GM19025 (cell line): ENCODE results near the gene LMNTD2.

Experiments
- ATAC-seq: cut with Tn5 transposase; IDR thresholded peaks from one replicate; pipeline ENCODE4 v1.9.1; 2021; ENCODE audit warnings: mild to moderate bottlenecking, low read depth, moderate library complexity; ENCODE audit not compliant: unreplicated experiment

Gene LMNTD2

GRCh38 chr11:568306-569157 is 8.0 kb upstream of the LMNTD2 start:
- ATAC-seq: peak; percentile 88

- peak; percentile 11 for ATAC-seq
These were observed 7.2 kb upstream of the LMNTD2 start for GRCh38 chr11:567629-568292.

- no peak for ATAC-seq
These were observed 6.6 kb upstream of the LMNTD2 start for GRCh38 chr11:567011-567628.

- no peak for ATAC-seq
These were observed 5.5 kb upstream of the LMNTD2 start for GRCh38 chr11:565921-566509.

- no peak for ATAC-seq
These were observed 3.5 kb upstream of the LMNTD2 start for GRCh38 chr11:563812-564578.

GRCh38 chr11:563066-563811 is 2.7 kb upstream of the LMNTD2 start:
- no peak for ATAC-seq

- ATAC-seq: no peak
These were observed 1.6 kb upstream of the LMNTD2 start for GRCh38 chr11:562046-562645.

GRCh38 chr11:561148-562003 is 838 bp upstream of the LMNTD2 start:
- peak; percentile 27 for ATAC-seq

- ATAC-seq: no peak
These were observed 730 bp downstream of the LMNTD2 start for GRCh38 chr11:559712-560304.

GRCh38 chr11:559020-559620 is 1.4 kb downstream of the LMNTD2 start:
- ATAC-seq: no peak

GRCh38 chr11:558503-558902 is 2.0 kb downstream of the LMNTD2 start:
- ATAC-seq: no peak

- ATAC-seq: no peak
These were observed 3.0 kb downstream of the LMNTD2 start for GRCh38 chr11:557328-558132.

- no peak for ATAC-seq
These were observed 3.8 kb downstream of the LMNTD2 start for GRCh38 chr11:556662-557256.

GRCh38 chr11:555780-556661 is 4.5 kb downstream of the LMNTD2 start:
- ATAC-seq: no peak

GRCh38 chr11:555227-555779 is 5.2 kb downstream of the LMNTD2 start:
- no peak for ATAC-seq
